Measurements from ENCODE around the gene CCDC112.

GRCh38 chr5:115246361-115246991 lies 50.0 kb downstream of the CCDC112 start:
- TF ChIP-seq ZNF70 (CRISPR knock-in tag; IDR thresholded peaks at IDR 0.05) (no peak), ZC3H10 (CRISPR knock-in tag; IDR thresholded peaks at IDR 0.05) (no peak), PATZ1 (CRISPR knock-in tag; IDR thresholded peaks at IDR 0.05; ENCODE audit: borderline replicate concordance) (no peak), ZNF565 (CRISPR knock-in tag; conservative IDR thresholded peaks at IDR 0.05; ENCODE audit: low read depth) (no peak), POU6F1 (CRISPR knock-in tag; IDR thresholded peaks at IDR 0.05; ENCODE audit: borderline replicate concordance, low read depth) (no peak)

Data from SK-N-SH treated with all-trans-retinoic acid at 6 μM for 48 hours (cell line).